MM.1S (cell line): Measurements from ENCODE around the gene TOX3.

Source experiments
- DNase-seq: peaks from one replicate; pipeline ENCODE4 v3.0.0-alpha.2; 2015
- H2AFZ ChIP-seq: fragments of 300-600 bp; sonication (generic); 2 replicates; pipeline ENCODE4 v1.6.0; 2016; ENCODE audit warnings: antibody characterized with exemption, low read length
- H3F3A ChIP-seq: fragments of 300-600 bp; sonication (generic); 2 replicates; pipeline ENCODE4 v1.6.1; 2016; ENCODE audit warnings: mild to moderate bottlenecking, antibody characterized with exemption, low read length, moderate library complexity, mixed read lengths; ENCODE audit not compliant: insufficient read depth
- H3K27ac ChIP-seq: fragments of 300-600 bp; sonication (generic); 2 replicates; pipeline ENCODE4 v1.5.1; 2016; ENCODE audit warnings: mild to moderate bottlenecking, low read length
- H3K27me3 ChIP-seq: fragments of 300-600 bp; sonication (generic); replicated peaks from 2 replicates; pipeline ENCODE4 v1.6.0; 2016; ENCODE audit warnings: low read length; ENCODE audit not compliant: insufficient read depth
- H3K36me3 ChIP-seq: fragments of 300-600 bp; sonication (generic); replicated peaks from 2 replicates; pipeline ENCODE4 v1.6.1; 2016; ENCODE audit warnings: mild to moderate bottlenecking, low read length, mixed read lengths; ENCODE audit not compliant: insufficient read depth
- H3K4me1 ChIP-seq: fragments of 300-600 bp; sonication (generic); 2 replicates; pipeline ENCODE4 v1.6.1; 2016; ENCODE audit warnings: low read length, mixed read lengths
- H3K4me2 ChIP-seq: fragments of 300-600 bp; sonication (generic); 2 replicates; pipeline ENCODE4 v1.6.0; 2016; ENCODE audit warnings: low read depth, low read length
- H3K4me3 ChIP-seq: fragments of 300-600 bp; sonication (generic); 2 replicates; pipeline ENCODE4 v1.5.1; 2016; ENCODE audit warnings: low read length, mixed read lengths
- H3K79me2 ChIP-seq: fragments of 300-600 bp; sonication (generic); 2 replicates; pipeline ENCODE4 v1.6.1; 2016; ENCODE audit warnings: mixed run types, low read length, mixed read lengths
- H3K9ac ChIP-seq: fragments of 300-600 bp; sonication (generic); 2 replicates; pipeline ENCODE4 v1.6.1; 2016; ENCODE audit warnings: low read length, mixed read lengths
- H3K9me2 ChIP-seq: fragments of 300-600 bp; sonication (generic); replicated peaks from 2 replicates; pipeline ENCODE4 v1.6.1; 2016; ENCODE audit warnings: mild to moderate bottlenecking, low read length, mixed read lengths; ENCODE audit not compliant: insufficient read depth
- H3K9me3 ChIP-seq: fragments of 300-600 bp; sonication (generic); replicated peaks from 2 replicates; pipeline ENCODE4 v1.6.1; 2016; ENCODE audit warnings: mild to moderate bottlenecking, low read length, mixed read lengths; ENCODE audit not compliant: insufficient read depth
- H4K20me1 ChIP-seq: fragments of 300-600 bp; sonication (generic); 2 replicates; pipeline ENCODE4 v1.6.1; 2016; ENCODE audit warnings: mild to moderate bottlenecking, low read length, moderate library complexity, mixed read lengths; ENCODE audit not compliant: insufficient read depth
- CTCF ChIP-seq: fragments of 300-600 bp; sonication (generic); IDR thresholded peaks from 2 replicates; pipeline ENCODE4 v1.5.1; 2016; ENCODE audit warnings: antibody characterized with exemption, low read length, mixed read lengths
- EZH2 ChIP-seq: fragments of 300-600 bp; sonication (generic); optimal IDR thresholded peaks from 2 replicates; pipeline ENCODE3; 2017; ENCODE audit warnings: low read depth, mild to moderate bottlenecking, antibody characterized with exemption, low read length, mixed read lengths
- EZH2phosphoT487 ChIP-seq: fragments of 300-600 bp; sonication (generic); IDR thresholded peaks from 2 replicates; pipeline ENCODE4 v1.6.1; 2018; ENCODE audit warnings: antibody characterized with exemption, low read length

Gene TOX3

GRCh38 chr16:52557236-52557635 is 10.3 kb upstream of the TOX3 start:
- no peak overlapping the region for H3K27ac ChIP-seq
- H3K4me3 ChIP-seq = no peak overlapping the region
- H3K79me2 ChIP-seq = no peaks in the 10 kb centered on the region
- TF ChIP-seq EZH2 = no peak
- TF ChIP-seq CTCF = no peak
- no peak for TF ChIP-seq EZH2phosphoT487
- no peak for DNase-seq
- H3K36me3 ChIP-seq = no peaks in the 10 kb centered on the region
- no peak overlapping the region for H2AFZ ChIP-seq
- no peaks in the 10 kb centered on the region for H3K4me1 ChIP-seq
- H3F3A ChIP-seq = no peaks in the 10 kb centered on the region
- no peaks in the 10 kb centered on the region for H3K9me3 ChIP-seq
- H3K9ac ChIP-seq = no peak overlapping the region
- H3K4me2 ChIP-seq = no peak overlapping the region
- no peaks in the 10 kb centered on the region for H3K9me2 ChIP-seq
- H4K20me1 ChIP-seq = no peaks in the 10 kb centered on the region
- H3K27me3 ChIP-seq = no peaks in the 10 kb centered on the region

GRCh38 chr16:52556083-52556482 is 9.1 kb upstream of the TOX3 start:
- TF ChIP-seq EZH2phosphoT487 (no peak), EZH2 (no peak), CTCF (no peak)
- Histone ChIP-seq H3K4me1 (no peaks in the 10 kb centered on the region), H3K4me2 (no peak overlapping the region), H3F3A (no peaks in the 10 kb centered on the region), H3K36me3 (no peaks in the 10 kb centered on the region), H3K79me2 (no peaks in the 10 kb centered on the region), H3K9ac (no peak overlapping the region), H3K9me2 (no peaks in the 10 kb centered on the region), H3K9me3 (no peaks in the 10 kb centered on the region), H3K4me3 (no peak overlapping the region), H2AFZ (no peak overlapping the region), H3K27me3 (no peaks in the 10 kb centered on the region), H3K27ac (no peak overlapping the region), H4K20me1 (no peaks in the 10 kb centered on the region)
- DNase-seq = no peak

- Histone ChIP-seq H3K27ac (no peak overlapping the region), H3F3A (no peaks in the 10 kb centered on the region)
Measured at GRCh38 chr16:52555572-52555971, 8.6 kb upstream of the TOX3 start.

More at GRCh38 chr16:52555572-52555971, 8.6 kb upstream of the TOX3 start:
- DNase-seq = no peak
- no peaks in the 10 kb centered on the region for H4K20me1 ChIP-seq
- H3K36me3 ChIP-seq = no peaks in the 10 kb centered on the region
- H3K27me3 ChIP-seq = no peaks in the 10 kb centered on the region
- H3K4me2 ChIP-seq = no peak overlapping the region
- TF ChIP-seq CTCF (no peak), EZH2 (no peak), EZH2phosphoT487 (no peak)
- no peaks in the 10 kb centered on the region for H3K9me2 ChIP-seq
- H3K4me3 ChIP-seq = no peak overlapping the region
- H2AFZ ChIP-seq = no peak overlapping the region
- H3K4me1 ChIP-seq = no peaks in the 10 kb centered on the region
- H3K79me2 ChIP-seq = no peaks in the 10 kb centered on the region
- no peak overlapping the region for H3K9ac ChIP-seq
- H3K9me3 ChIP-seq = no peaks in the 10 kb centered on the region
